VCaP (cell line): Measurements from ENCODE around the gene FIBP.

Experiments used
- H3K27ac ChIP-seq: fragments of 450-650 bp; 2 replicates; pipeline ENCODE4 v1.5.1; 2017
- TF ChIP-seq, protein P1 (sequence below): fragments of 450-650 bp; conservative IDR thresholded peaks from 2 replicates; pipeline ENCODE4 v1.5.1; 2017; ENCODE audit warnings: mild to moderate bottlenecking, moderate library complexity

The FIBP gene

GRCh38 chr11:65870706-65871681, 17.3 kb downstream of the FIBP start:
- TF ChIP-seq, protein P1, sequence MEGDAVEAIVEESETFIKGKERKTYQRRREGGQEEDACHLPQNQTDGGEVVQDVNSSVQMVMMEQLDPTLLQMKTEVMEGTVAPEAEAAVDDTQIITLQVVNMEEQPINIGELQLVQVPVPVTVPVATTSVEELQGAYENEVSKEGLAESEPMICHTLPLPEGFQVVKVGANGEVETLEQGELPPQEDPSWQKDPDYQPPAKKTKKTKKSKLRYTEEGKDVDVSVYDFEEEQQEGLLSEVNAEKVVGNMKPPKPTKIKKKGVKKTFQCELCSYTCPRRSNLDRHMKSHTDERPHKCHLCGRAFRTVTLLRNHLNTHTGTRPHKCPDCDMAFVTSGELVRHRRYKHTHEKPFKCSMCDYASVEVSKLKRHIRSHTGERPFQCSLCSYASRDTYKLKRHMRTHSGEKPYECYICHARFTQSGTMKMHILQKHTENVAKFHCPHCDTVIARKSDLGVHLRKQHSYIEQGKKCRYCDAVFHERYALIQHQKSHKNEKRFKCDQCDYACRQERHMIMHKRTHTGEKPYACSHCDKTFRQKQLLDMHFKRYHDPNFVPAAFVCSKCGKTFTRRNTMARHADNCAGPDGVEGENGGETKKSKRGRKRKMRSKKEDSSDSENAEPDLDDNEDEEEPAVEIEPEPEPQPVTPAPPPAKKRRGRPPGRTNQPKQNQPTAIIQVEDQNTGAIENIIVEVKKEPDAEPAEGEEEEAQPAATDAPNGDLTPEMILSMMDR: no peak
- peak overlapping the region; percentile 4; the same call in 1 of the 2 replicates for H3K27ac ChIP-seq

DNA sequence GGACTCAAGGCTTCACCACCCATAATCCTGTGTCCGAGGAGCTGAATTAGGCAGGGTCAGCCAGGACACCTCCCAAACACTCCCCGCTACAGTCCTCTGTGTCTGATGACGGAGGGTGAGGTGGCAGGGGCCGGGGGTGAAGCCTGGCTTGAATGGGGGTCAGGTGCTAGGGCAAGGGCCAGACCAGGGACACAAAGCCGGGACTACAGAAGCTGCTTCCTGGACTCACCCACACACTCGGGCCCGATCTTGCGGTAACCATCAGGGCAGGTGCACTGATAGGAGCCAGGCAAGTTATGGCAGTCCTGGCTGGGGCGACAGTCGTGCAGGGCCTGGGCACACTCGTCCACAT, 18.0 kb downstream of the FIBP start:
- peak overlapping the region; percentile 4; the same call in 1 of the 2 replicates for H3K27ac ChIP-seq
- TF ChIP-seq, protein P1: no peak

DNA sequence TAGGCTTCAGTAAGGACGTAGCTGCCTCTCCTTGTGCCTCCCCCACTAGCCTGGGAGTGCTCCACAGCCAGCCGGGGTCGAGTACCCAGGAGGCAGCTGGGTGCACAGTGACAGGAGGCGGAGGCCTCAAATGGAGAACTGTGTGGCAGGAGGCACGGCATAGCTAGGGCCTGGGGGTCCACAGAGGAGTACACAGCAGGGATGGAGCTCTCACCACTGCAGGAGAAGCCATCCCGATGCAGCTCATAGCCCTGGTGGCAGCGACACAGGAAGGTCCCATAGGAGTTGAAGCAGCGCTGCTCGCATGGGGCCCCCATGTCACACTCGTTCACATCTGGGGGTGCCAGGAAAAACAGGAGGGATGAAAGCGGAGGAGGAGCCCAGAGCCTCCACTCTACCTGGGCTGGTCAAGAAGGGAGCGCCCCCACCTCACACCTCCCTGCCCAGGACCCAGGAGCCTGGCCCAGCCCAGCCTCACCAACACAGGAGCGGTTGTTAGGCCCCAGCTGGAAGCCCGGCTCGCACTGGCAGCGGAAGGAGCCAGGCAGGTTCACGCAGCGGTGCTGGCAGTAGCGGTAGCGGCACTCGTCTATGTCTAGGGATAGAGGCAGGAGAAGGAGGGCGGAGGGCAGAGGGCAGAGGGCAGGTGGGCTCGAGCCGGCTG, 18.5 kb downstream of the FIBP start:
- TF ChIP-seq, protein P1: no peak
- H3K27ac ChIP-seq: no peak overlapping the region; the same call in 1 of the 2 replicates

DNA sequence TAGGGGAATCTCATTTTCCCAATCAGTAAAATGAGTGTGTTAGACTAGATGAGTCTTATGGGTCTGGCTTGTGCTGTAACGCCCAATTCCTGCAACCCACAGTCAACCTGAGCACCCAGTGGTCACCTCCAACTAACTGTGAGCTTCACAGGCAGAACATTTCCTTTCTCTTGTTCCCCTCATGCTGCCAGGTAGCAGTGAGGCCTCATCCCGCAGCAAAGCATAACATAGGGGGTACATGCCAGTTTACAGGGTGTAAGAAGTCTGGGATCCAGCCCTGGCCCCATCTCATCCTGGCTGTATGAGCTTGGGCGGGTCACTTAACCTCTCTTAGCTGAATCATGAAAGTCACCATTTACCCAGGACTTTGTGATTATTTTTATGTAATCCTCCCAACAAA, 19.4 kb downstream of the FIBP start:
- no peak overlapping the region for H3K27ac ChIP-seq
- TF ChIP-seq, protein P1: no peak

DNA sequence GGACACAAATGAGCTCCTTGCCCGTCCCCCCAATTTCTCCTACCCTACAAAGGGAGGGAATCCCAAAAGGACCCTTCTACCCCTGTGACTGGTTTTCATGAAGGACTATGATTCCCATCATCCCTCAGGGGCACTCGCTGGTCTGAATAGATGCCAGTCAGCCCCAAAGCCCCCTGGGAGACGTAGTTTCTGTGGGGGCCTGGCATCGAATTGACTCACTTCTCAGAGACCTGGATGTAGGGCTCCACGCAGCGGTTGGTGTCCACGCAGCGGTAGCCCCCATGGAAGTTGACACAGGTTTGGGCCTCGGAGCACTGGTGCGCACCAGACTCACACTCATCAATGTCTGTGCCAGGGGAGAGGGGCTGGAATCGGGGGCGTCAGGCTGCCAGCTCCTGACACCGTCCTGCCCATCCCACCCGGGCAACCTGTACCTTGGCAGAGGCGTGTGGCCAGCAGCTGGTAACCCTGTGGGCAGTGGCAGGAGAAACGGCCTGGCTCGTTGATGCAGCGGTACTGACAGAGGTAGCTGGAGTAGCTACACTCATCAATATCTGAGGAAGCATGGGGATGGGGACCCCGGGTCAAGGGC, 20.1 kb downstream of the FIBP start:
- TF ChIP-seq, protein P1: no peak
- H3K27ac ChIP-seq: no peak overlapping the region

GRCh38 chr11:65867284-65868071, 20.8 kb downstream of the FIBP start:
- no peak overlapping the region for H3K27ac ChIP-seq
- TF ChIP-seq, protein P1: no peak
